Posterior vena cava (tissue), 2 donors: ENCODE results near the gene CGNL1. TPM values are rescaled to one million over a fixed set of nuclear protein-coding genes. Genes with fewer than 3 reads are reported as not detected.

Experiments used
- DNase-seq: peaks from one replicate; pipeline ENCODE4 v3.0.0-alpha.2; 2020; ENCODE audit warnings: low spot score
- intact Hi-C, 2 donors: fragments of 100-400 bp; cut with DNase I; formaldehyde crosslinking; loops; one replicate each; pipeline versions ENCODE4 v1.14.1 to v1.14.2; 2022 to 2023
- total RNA-seq, 2 donors: library from RNA; stranded (reverse); fragmentation: NEBNext Ultra II Directional; extraction: Animal tissue kit (Norgen Biotek cat#: 25700); gene quantifications; one replicate each; pipeline ENCODE4 v1.2.1, GENCODE V29; 2021
- donor health status: DM: yes; HTN: yes; CAD: no.
- donor health status: DM: yes; HTN: yes; CAD: no.

The CGNL1 gene
- total RNA-seq, 2 donors from 2014 or later, result 20.0 to 24.4 TPM

GRCh38 chr15:57442335-57442734 lies 66.0 kb downstream of the CGNL1 start:
- intact Hi-C loops, result no loop called here
- DNase-seq, result no peak

DNA sequence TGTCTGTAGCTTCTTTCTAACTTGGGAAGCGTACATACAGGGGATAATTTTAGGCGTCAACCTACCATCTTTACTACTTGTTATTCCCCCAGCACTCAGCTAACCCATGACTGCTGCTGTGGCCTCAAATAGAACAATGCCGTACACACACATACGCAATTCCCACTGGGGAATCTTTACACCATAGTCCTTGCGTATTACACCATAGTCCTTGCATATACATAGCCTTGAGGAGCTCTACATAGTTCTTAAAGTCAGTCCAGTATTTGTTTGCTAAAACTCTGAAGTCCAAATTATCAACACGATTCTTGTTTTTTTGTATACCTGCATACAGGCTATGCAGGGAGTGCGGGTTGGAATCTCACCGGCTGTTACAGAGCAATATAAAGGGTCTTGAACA lies 67.2 kb downstream of the CGNL1 start:
- intact Hi-C loops, result no loop called here
- DNase-seq, result no peak

DNA sequence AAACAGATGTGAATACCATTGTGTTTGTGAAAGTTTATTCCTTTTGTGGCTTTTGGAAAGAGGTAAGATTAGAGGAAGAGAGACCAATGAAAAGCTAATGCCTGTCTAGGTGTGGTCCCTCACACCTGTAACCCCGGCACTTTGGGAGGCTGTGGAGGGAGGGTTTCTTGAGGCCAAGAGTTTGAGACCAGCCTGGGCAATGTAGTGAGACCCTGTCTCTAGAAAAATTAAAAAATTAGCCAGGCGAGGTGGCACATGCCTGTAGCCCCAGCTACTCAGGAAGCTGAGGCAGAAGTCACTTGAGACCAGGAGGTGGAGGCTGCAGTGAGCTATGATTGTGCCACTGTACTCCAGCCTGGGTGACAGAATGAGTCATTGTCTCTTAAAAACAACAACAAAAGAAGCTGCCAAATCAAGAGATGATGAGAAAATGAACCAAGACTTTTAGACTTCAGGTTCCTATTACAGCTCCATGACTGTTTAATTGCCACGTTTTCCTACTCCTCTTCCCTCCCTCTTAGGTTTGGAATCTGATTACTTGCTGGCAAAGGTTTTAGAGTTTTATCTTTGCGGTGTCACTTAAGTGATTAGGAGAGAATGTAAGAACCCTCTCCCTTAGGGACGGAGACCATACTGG lies 68.7 kb downstream of the CGNL1 start:
- no peak for DNase-seq
- intact Hi-C loops, result no loop called here

- no peak for DNase-seq
- intact Hi-C loops, result no loop called here
Measured at GRCh38 chr15:57445872-57446271, 69.6 kb downstream of the CGNL1 start.

GRCh38 chr15:57446393-57446792 lies 70.1 kb downstream of the CGNL1 start:
- intact Hi-C loops, result no loop called here
- no peak for DNase-seq

GRCh38 chr15:57451555-57451954 lies 75.2 kb downstream of the CGNL1 start:
- intact Hi-C loops, result no loop called here
- DNase-seq, result no peak

DNA sequence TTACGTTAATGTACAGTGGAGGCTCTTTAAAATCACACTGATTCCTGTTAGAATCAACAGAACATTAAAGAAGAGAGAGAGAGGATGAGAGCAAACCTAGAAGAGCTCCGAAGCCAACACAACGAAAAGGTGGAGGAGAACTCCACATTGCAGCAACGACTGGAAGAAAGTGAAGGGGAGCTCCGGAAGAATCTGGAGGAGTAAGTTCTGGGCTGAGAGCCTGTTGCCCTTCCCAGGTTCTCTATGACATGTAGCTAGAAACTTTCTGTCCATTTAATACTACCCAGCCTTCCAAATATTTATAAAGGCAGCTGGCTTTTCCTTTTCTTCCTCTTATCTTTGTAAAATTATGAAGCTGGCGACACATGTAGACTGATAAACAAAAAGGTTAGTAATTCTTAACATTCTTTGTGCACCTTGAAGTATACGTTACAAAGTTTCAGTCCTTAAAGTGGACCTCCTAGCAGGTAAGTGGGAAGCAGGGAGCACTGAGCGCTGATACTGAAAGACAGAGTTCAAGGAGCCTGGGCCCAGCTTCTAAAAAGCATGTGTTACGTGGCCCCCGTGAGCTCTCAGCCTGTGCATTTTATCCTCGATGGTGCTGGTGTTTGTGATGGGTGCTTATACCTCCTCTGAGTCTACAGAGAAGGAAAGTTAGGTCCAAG lies 75.9 kb downstream of the CGNL1 start:
- no peak for DNase-seq

DNA sequence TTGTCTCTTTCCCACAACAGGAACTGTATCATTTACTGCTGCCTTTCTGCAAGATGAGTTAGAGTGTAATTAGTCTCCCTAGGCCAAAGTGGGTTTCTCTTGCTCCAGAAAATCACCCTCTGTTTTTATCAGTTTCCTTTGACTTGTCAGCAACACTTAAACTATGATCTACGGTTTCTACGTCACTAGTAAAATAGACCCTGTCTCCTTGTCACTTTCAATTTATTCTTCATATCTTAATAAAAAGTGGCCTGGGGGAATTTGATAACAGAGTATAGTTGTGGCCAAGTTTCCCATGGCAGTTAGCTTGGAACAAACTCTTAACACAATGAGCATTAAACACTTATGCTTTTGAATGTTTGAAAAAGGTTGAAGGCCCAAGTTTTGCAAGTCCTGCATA lies 79.6 kb downstream of the CGNL1 start:
- intact Hi-C loops, result no loop called here
- no peak for DNase-seq

More for the DNA sequence above, 75.9 kb downstream of the CGNL1 start:
- intact Hi-C loops, result no loop called here

- no peak for DNase-seq
- intact Hi-C loops, result no loop called here
Measured at GRCh38 chr15:57456559-57456958, 80.3 kb downstream of the CGNL1 start.

GRCh38 chr15:57457726-57458125 lies 81.4 kb downstream of the CGNL1 start:
- intact Hi-C loops, result no loop called here
- DNase-seq, result no peak

DNA sequence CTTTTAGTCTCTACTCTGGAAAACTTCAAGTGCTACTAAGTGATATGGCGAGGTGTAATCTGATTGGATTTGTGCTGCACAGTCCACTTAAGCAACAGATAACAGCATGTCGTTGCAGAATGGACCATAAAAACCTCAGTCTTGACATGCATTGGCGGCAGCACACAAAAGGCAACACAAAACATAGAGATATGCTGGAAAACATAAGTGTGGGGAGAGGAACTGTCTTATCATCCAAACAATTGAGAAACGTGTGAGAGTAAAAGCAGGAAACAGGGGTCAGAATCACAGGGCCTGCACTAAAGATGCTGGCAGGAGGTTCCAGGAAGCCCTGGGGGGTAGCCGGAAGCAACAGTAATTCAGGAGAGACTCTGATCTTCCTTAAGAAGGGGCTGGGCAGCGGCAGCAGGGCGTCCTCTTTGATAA lies 82.1 kb downstream of the CGNL1 start:
- DNase-seq, result no peak
- intact Hi-C loops, result no loop called here

GRCh38 chr15:57460208-57460816 lies 84.0 kb downstream of the CGNL1 start:
- no peak for DNase-seq
- intact Hi-C loops, result loop anchor here in 1 of 2 donors (10.0 kb wide), 1 partner anchor 116 kb away; no protein-coding TSS in a partner anchor

DNA sequence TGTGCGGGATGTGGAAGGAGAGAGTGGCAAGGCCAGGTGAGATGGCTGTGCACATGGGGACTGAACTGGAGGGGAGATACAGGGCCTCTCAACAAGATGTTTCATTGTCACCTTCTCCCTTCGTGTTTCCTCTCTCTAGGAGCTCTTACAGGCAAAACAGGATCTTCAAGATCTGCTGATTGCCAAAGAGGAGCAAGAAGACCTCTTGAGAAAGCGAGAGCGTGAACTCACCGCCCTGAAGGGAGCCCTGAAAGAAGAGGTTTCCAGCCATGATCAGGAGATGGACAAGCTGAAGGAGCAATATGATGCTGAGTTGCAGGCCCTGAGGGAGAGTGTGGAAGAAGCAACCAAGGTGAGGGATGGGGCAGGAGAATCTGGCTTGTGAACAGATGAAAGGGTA lies 85.2 kb downstream of the CGNL1 start:
- intact Hi-C loops, result loop anchor here in 1 of 2 donors (10.0 kb wide), 1 partner anchor 117 kb away; no protein-coding TSS in a partner anchor
- no peak for DNase-seq

DNA sequence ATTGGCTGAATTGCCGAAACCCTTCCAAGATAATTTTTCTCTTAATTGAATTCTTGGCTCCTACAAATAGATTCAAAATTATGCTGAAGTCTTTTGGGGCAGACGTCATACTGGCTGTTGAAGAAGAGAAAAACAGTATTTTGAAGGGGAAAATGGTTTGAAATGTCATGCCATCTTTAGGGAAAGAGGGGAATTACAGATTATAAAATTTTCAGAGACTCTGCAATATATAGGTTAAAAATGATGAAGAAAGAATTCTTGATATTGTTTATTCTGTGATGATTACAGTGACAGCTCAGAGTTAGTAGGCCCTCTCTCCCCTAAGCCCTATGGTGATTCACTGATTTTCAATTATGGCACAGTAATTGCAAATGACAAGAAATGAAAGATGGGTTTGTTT lies 86.1 kb downstream of the CGNL1 start:
- DNase-seq, result no peak
- intact Hi-C loops, result loop anchor here in 1 of 2 donors (10.0 kb wide), 1 partner anchor 118 kb away; no protein-coding TSS in a partner anchor

GRCh38 chr15:57463360-57463759 lies 87.1 kb downstream of the CGNL1 start:
- intact Hi-C loops, result loop anchor here in 1 of 2 donors (10.0 kb wide), 1 partner anchor 119 kb away; no protein-coding TSS in a partner anchor

DNA sequence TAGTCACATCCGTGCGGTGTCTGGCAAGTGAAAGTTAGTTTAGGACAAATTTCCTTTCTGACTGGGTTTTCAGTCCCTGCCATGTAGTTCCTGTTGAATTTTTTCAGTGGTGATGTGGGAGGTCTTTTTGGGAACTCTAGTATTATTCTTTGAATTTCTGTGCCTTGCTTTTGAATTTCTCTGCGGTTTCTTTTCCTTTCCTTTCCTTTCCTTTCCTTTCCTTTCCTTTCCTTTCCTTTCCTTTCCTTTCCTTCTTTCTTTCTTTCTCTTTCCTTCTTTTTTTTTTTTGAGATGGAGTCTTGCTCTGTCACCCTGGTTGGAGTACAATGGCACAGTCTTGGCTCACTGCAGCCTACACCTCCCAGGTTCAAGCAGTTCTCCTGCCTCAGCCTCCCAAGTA lies 88.2 kb downstream of the CGNL1 start:
- DNase-seq, result no peak
- intact Hi-C loops, result loop anchor here in 1 of 2 donors (10.0 kb wide), 1 partner anchor 120 kb away; no protein-coding TSS in a partner anchor

More at GRCh38 chr15:57463360-57463759, 87.1 kb downstream of the CGNL1 start:
- no peak for DNase-seq

DNA sequence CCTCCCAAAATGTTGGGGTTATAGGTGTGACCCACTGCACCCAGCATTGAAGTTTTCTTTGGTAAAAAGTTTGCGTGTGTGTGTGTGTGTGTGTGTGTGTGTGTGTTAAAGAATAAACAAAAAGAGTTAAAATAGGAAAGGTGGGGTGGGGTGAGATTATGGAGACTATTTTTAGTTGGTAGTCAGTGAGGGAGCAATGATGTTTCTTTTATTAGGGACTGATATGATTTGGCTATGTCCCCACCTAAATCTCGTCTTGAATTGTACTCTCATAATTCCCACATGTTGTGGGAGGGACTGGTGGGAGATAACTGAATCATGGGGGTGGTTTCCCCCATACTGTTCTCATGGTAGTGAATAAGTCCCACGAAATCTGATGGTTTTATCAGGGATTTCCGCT lies 92.2 kb downstream of the CGNL1 start:
- intact Hi-C loops, result loop anchor here in 1 of 2 donors (10.0 kb wide), 1 partner anchor 124 kb away; no protein-coding TSS in a partner anchor
- DNase-seq, result no peak

- intact Hi-C loops, result no loop called here
- no peak for DNase-seq
Measured at GRCh38 chr15:57470543-57470942, 94.2 kb downstream of the CGNL1 start.

DNA sequence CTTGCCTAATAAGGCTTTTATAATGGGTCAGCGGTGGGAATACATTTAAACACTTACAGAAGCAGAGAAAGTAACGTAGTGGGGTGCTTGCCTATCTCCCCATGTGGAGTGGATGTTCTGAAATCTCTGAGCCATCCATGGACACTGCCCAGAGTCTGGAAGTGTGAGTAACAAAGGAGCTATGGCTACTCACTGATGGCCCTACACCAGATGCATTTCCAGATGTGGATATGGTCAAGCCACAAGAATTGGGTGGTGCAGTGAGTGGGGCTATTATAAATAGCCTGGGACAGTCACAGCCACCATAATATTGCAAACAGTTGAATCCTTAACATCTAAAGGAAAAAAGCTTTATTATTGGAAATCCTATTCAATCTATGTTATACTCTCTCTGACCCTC lies 96.6 kb downstream of the CGNL1 start:
- no peak for DNase-seq
- intact Hi-C loops, result no loop called here

- intact Hi-C loops, result no loop called here
- DNase-seq, result no peak
Measured at GRCh38 chr15:57476533-57476975, 100.2 kb downstream of the CGNL1 start.
